Measurements from ENCODE around the gene SH2D3A. TPM values are rescaled to one million over a fixed set of nuclear protein-coding genes. Genes with fewer than 3 reads are reported as not detected.
"Not testable (repeated sequence)": the region's sequence is repeated elsewhere in the genome, so short reads cannot be mapped to it uniquely, and the experiment has no call there.

The SH2D3A gene
- total RNA-seq, 1 experiment from 2014 or later = not detected

GRCh38 chr19:6790194-6791128, 23.2 kb upstream of the SH2D3A start:
- no peak for DNase-seq (ENCODE audit: low read depth)

GRCh38 chr19:6788896-6789295, 21.7 kb upstream of the SH2D3A start:
- no peak for DNase-seq (ENCODE audit: low read depth)

DNA sequence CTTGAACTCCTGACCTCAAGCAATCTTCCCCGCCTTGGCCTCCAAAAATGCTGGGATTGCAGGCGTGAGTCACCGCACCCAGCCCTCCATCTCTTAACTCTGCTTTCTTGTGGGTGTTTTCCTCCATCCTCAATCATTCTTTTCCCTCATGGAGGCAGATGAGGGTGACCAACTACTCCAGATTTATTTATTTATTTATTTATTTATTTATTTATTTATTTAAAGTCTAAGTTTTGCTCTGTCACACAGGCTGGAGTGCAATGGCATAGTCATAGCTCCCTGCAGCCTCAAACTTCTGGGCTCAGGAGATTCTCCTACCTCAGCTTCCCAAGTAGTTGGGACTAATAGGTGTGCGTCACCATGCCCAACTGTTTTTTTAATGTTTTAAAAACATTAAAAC, 20.2 kb upstream of the SH2D3A start:
- no peak for DNase-seq (ENCODE audit: low read depth)

DNA sequence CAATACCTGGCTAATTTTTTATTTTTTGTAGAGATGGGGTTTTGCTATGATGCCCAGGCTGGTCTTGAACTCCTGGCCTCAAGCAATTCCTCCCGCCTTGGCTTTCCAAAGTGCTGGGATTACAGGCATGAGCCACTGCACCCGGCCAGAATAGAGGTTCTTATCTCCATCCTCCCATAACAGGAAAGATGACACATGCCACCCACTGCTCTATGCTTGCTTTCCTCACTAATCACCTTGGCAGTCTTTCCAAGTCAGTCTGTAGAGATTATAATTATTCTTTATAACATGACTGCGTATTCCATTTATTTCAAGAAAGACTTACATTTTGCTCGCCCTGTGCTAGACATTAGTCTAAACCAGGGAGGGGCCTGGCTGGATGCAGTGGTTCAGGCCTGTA, 12.0 kb upstream of the SH2D3A start:
- DNase-seq (ENCODE audit: low read depth) = no peak

DNA sequence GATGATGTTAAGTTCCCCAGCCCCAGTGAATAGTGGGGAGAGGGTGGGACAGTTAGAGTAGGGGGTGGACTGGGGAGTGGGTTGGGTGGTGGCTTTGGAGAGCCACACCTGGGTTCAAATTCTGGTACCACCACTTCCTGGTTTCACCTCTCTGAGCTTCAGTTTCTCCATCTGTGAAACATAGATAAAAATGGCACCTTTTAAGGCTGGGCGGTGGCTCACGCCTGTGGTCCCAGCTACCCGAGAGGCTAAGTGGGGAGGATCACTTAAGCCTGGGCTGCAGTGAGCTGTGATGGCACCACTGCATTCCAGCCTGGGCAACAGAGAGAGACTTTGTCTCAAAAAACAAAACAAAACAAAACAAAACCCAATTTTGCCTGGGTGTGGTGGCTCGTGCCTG, 11.2 kb upstream of the SH2D3A start:
- no peak for DNase-seq (ENCODE audit: low read depth)

DNA sequence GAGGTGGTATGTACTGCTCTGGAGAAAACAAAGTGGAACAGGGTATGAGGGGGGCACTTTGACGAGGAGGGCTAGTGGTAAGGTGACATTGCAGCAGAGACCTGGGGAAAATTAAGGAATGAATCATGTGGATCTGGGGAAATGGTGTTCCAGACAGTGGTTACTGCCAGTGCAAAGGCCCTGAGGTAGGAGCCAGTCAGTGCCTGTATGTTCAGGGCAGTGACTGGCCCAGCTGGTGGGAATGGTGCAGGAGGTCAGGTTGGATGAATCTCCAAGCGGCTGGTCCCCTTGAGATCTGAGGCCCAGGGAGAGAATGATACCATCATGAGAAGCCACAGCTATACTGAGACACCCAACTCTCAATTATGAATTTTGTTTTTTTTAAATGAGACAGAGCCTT, 10.2 kb upstream of the SH2D3A start:
- no peak for DNase-seq (ENCODE audit: low read depth)

DNA sequence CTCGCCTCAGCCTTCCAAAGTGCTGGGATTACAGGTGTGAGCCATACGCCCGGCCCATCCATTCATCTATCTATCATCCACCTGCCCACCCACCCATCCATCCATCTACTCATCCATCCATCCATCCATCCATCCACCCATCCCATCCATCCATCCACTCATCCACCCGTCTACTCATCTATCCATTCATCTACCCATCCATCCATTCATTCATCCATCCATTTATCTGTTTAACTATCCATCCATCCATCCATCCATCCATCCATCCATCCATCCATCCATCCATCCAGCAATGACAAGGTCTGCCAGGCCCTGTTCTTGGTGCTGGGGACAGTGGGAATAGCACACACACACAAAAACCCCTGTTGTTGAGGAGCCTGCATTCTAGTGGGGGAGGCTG, 9.8 kb upstream of the SH2D3A start:
- no peak for DNase-seq (ENCODE audit: low read depth)

GRCh38 chr19:6776045-6776444, 8.8 kb upstream of the SH2D3A start:
- not testable (repeated sequence) for DNase-seq (ENCODE audit: low read depth)

GRCh38 chr19:6774821-6775707, 7.8 kb upstream of the SH2D3A start:
- no peak for DNase-seq (ENCODE audit: low read depth)

DNA sequence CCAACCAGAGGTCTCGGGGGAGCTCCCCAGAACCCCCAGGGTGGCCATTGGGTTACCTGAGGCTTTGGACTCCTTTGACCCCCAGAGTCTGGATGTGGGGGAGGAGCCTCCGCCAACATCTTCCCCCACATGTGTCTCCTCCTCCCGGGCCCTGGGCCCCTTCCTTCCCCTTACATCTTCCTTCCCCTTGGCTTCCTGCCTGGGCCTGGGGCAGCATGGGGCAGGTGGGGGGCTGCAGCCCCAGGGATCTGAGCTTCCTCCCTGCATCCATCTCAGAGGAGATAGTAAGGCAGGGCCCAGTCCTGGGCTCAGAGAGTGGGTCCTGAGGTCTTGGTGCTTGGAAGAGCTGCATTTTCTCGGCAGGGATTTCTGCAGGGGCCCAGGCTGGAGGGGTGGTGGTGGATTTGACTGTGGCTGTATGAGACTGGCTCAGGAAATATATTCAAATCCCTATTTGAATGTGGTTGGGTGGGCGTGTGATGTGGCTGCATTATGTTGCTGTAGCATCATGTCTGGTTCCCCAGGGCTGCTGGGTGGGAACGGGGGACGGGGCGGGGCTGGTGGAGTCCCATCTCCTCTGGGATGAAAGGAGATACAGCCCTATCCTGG, 6.2 kb upstream of the SH2D3A start:
- DNase-seq (ENCODE audit: low read depth) = no peak

GRCh38 chr19:6772866-6773322, 5.7 kb upstream of the SH2D3A start:
- no peak for DNase-seq (ENCODE audit: low read depth)

DNA sequence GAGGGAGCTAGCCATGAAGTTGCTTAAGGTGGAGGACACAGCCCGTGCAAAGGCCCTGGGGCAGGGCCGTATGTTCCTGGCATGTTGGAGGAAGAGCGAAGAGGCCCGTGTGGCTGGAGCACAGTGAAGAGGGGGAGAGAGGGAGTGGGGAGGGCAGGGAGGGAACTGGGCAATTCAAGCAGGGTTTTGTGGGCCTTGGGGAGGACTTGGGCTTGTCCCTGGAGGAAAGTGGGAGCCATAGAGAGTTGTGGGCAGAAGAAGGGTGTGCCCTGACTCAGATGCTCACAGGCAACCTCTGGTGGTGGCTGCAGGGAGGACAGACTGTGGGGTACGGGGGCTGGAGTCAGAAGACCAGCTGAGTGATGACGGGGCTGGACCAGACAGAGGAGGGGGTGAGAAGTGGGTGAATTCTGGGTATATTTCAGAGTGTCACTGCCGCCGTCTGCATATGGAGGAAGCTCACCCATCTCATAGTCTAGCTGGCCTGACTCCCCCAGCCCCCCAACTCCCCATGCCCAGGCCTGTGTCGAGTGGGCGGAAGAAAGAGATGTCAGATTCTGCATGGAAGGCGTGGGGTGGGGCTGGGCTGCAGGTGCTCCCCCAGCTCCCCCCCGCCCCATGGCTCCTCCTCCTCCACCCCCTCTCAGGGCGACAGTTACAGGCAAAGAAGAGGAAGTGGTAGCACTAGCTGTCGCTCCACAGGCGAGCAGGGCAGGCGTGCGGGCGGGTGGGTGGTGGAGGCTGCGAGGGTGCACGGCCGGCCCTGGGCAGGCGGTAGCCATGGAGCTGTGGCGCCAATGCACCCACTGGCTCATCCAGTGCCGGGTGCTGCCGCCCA, 5.0 kb upstream of the SH2D3A start, which contains the start of gene VAV1:
Gene VAV1 (plus strand): TSS at position 681 of the 838 bp plus-strand sequence. CDS start 100 bp downstream, at position 781.
- no peak for DNase-seq (ENCODE audit: low read depth)

DNA sequence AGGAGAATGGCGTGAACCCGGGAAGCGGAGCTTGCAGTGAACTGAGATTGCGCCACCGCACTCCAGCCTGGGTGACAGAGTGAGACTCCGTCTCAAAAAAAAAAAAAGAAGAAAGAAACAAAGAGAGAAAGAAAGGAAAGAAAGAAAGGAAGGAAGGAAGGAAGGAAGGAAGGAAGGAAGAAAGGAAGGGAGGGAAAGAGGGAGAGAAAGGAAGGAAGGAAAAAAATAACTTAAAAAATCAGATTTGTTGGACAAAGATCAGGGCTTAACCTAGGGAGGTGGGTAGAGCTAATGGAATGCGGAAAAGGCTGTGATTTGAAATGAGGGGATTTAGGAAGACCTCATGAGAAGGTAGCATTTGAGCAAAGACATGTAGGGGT, 4.4 kb upstream of the SH2D3A start:
- not testable (repeated sequence) for DNase-seq (ENCODE audit: low read depth)

DNA sequence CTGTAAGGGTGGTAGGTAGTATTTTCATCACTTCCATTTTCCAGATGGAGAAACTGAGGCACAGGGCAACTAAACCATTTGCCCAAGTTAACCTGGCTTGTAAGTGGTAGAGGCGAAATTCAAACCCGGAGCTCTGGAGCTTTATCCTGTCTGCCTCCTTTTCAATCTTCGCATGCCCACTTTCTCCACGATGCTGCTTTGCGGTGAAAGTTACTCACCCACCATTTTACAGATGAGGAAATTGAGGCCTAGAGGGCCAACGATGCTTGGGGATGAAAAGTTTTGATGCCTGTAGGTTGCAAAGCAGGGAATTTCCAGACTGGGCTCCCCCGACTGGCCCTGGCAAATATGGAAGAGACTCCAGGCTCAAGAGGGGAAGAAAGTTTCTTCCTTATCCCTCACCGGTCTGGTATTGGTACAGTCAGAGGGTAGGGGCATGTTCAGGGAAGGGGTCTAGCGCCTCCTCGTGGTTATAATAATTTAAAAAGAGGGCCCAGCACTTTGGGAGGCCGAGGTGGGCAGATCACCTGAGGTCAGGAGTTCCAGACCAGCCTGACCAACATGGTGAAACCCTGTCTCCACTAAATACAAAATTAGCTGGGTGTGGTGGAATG, 1.9 kb upstream of the SH2D3A start:
- DNase-seq (ENCODE audit: low read depth) = no peak

GRCh38 chr19:6768236-6768785, 1.1 kb upstream of the SH2D3A start:
- DNase-seq (ENCODE audit: low read depth) = no peak

GRCh38 chr19:6767081-6767356, 216 bp downstream of the SH2D3A start:
- DNase-seq (ENCODE audit: low read depth) = no peak

DNA sequence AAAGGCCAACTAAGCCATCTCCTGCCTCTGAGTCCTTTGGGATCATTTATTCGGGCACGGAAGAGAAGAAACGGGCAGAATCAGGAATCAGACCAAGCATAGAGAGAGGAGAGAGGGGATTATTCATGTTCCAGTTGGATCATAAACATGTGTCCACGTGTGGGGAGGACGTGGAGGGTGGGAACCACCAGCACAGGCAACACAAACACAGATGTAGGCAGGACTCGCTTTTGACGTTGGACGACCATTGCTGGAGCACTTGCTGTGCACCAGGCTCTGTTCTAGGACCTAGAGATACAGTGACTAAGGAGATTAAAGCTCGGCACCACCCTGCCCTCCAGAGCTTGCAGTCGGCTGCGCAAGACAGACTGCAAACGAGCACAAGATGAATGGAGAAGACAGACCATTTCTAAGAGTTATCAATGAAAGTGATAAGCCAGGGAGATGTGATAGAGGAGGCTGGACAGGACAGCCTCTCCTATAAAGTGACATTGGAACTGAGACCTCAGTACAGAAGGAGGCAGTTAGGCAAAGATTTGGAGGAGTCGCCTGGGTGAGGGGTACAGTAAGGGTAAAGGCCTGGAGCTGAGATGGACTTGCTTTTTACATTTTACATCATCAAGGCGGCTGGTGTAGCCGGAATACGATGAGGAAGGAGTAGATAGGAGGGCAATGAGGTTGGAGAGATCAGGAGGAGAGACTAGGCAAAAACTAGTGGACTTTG, 716 bp downstream of the SH2D3A start:
- no peak for DNase-seq (ENCODE audit: low read depth)

DNA sequence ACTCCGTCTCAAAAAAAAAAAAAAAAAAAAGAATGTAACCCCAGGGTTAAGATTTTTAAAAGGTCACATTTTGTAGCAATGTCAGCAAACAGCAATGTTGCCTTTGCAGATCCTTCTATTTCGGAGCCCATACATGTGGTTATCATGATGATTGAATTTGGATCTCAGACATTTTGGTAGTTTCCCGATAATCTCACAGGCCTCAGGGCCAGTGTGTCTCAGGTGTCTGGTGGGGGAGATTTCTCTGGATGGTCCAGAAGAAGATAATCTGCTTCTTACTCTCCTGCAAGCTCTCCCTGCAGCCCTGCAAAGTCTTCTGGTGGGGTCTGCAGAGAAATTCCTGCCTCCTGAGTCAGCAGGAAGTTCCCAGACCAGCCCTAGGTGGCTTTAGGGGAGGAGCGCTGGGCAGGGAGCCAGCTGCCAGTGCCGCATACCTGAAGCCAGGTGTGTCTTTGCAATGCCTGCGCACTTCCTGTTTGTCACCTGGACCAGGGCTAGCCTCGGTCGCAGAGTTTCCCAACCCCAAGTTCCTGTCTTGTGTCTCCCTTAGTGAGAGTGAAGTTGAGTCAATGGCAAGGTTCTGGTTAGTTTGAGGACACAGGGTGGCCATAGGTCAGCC, 1.4 kb downstream of the SH2D3A start:
- no peak for DNase-seq (ENCODE audit: low read depth)

GRCh38 chr19:6762253-6762797, 4.9 kb downstream of the SH2D3A start:
- not testable (repeated sequence) for DNase-seq (ENCODE audit: low read depth)
